NCI-H69 (cell line): Measurements from ENCODE around the gene POU6F1.

Experiments used
- DNase-seq: peaks from one replicate; lab custom pipeline; 2025; lab: John Stamatoyannopoulos, UW

Gene POU6F1

GRCh38 chr12:51162217-51162616, 55.6 kb downstream of the POU6F1 start:
- no peak for DNase-seq

- no peak for DNase-seq
These were observed 56.9 kb downstream of the POU6F1 start for GRCh38 chr12:51160814-51161459.

GRCh38 chr12:51156245-51156765, 61.6 kb downstream of the POU6F1 start:
- no peak for DNase-seq

GRCh38 chr12:51152953-51153352, 64.9 kb downstream of the POU6F1 start:
- DNase-seq, result no peak

- DNase-seq, result peak; percentile 51
These were observed 67.1 kb downstream of the POU6F1 start for GRCh38 chr12:51150777-51151176.

- no peak for DNase-seq
These were observed 70.6 kb downstream of the POU6F1 start for GRCh38 chr12:51147309-51147708.

GRCh38 chr12:51139292-51139844, 78.5 kb downstream of the POU6F1 start:
- no peak for DNase-seq
